H1 (cell line): Measurements from ENCODE around the gene TSPAN3. TPM values are rescaled to one million over a fixed set of nuclear protein-coding genes. Genes with fewer than 3 reads are reported as not detected.

Experiments
- CTCF ChIA-PET: fragments of 300-600 bp; sonication (Branson Sonifier 250); formaldehyde crosslinking; loops from one replicate; lab custom pipeline; 2021; ENCODE audit not compliant: partially characterized antibody; lab: Charles Lee
- POLR2A ChIA-PET: fragments of 300-600 bp; sonication (Branson Sonifier 250); formaldehyde crosslinking; loops from one replicate; lab custom pipeline; 2021; ENCODE audit warnings: inconsistent platforms; ENCODE audit not compliant: partially characterized antibody; lab: Charles Lee
- DNase-seq, 2 experiments: peaks; one replicate each; pipeline versions ENCODE4 v3.0.0 to v3.0.0-alpha.2; 2010 to 2022; ENCODE audit warnings: low spot score in 2 of 2, low read depth in 1 of 2, mixed read lengths in 1 of 2
- FAIRE-seq: peaks from 2 replicates; lab custom pipeline; 2011; peaks lifted over from hg19 to GRCh38; lab: Jason Lieb, UNC
- H2AFZ ChIP-seq: 2 replicates; pipeline ENCODE4 v1.8.1; 2012; ENCODE audit warnings: low read length, inconsistent platforms
- H2AK5ac ChIP-seq: 2 replicates; pipeline ENCODE4 v1.6.1; 2013; ENCODE audit warnings: low read depth, low read length
- H2BK120ac ChIP-seq: replicated peaks from 2 replicates; pipeline ENCODE3; 2013; ENCODE audit warnings: low read depth, low read length, inconsistent platforms
- H2BK12ac ChIP-seq: 2 replicates; pipeline ENCODE4 v1.6.1; 2013; ENCODE audit warnings: low read depth, low read length
- H2BK15ac ChIP-seq: 2 replicates; pipeline ENCODE4 v1.6.1; 2013; ENCODE audit warnings: low read length
- H2BK20ac ChIP-seq: 2 replicates; pipeline ENCODE4 v1.6.1; 2013; ENCODE audit warnings: low read length
- H2BK5ac ChIP-seq: 2 replicates; pipeline ENCODE4 v1.6.1; 2013; ENCODE audit warnings: low read depth, low read length
- H3K14ac ChIP-seq: 2 replicates; pipeline ENCODE4 v1.6.1; 2013; ENCODE audit warnings: inconsistent platforms; ENCODE audit not compliant: insufficient read length
- H3K18ac ChIP-seq: 2 replicates; pipeline ENCODE4 v1.6.1; 2013; ENCODE audit warnings: low read length; ENCODE audit errors: extremely low read depth
- H3K23ac ChIP-seq: 2 replicates; pipeline ENCODE4 v1.6.1; 2013; ENCODE audit warnings: inconsistent platforms; ENCODE audit not compliant: insufficient read length
- H3K23me2 ChIP-seq: 2 replicates; pipeline ENCODE4 v1.6.1; 2013; ENCODE audit warnings: low read depth, low read length
- H3K27ac ChIP-seq: 2 replicates; pipeline ENCODE4 v1.6.1; 2011; ENCODE audit warnings: low read depth, low read length, inconsistent platforms
- H3K27me3 ChIP-seq, 4 experiments: replicated peaks in 1 of 4; 1 replicate in 1 of 4; 2 replicates in 3 of 4; pipeline versions ENCODE4 v1.6.1 to v1.8.1; 2011 to 2013; ENCODE audit warnings: low read length in 3 of 4, mild to moderate bottlenecking in 3 of 4, inconsistent platforms in 2 of 4, mixed read lengths in 2 of 4, moderate library complexity in 1 of 4; ENCODE audit not compliant: control insufficient read depth in 3 of 4, insufficient read depth in 3 of 4; ENCODE audit errors: extremely low read depth in 1 of 4
- H3K36me3 ChIP-seq, 4 experiments: 2 replicates each; pipeline versions ENCODE4 v1.6.1 to v1.8.1; 2011 to 2013; ENCODE audit warnings: mild to moderate bottlenecking in 4 of 4, low read length in 3 of 4, moderate library complexity in 2 of 4, control low read depth in 1 of 4, inconsistent platforms in 1 of 4; ENCODE audit not compliant: insufficient read depth in 4 of 4, control insufficient read depth in 2 of 4
- H3K4ac ChIP-seq: replicated peaks from 2 replicates; pipeline ENCODE3; 2013; ENCODE audit warnings: low read length, low read depth, mixed read lengths, inconsistent platforms; ENCODE audit not compliant: insufficient read length
- H3K4me1 ChIP-seq, 4 experiments: replicated peaks in 1 of 4; 1 replicate in 1 of 4; 2 replicates in 3 of 4; pipeline versions ENCODE4 v1.6.1 to v1.8.1; 2011 to 2013; ENCODE audit warnings: low read length in 3 of 4, inconsistent platforms in 2 of 4, mixed read lengths in 1 of 4; ENCODE audit not compliant: insufficient read depth in 4 of 4, control insufficient read depth in 3 of 4
- H3K4me2 ChIP-seq, 2 experiments: 2 replicates each; pipeline versions ENCODE4 v1.6.1 to v1.8.1; 2011 to 2013; ENCODE audit warnings: low read depth in 2 of 2, low read length in 2 of 2, control low read depth in 1 of 2, inconsistent platforms in 1 of 2, mild to moderate bottlenecking in 1 of 2; ENCODE audit not compliant: insufficient read depth in 1 of 2
- H3K4me3 ChIP-seq, 4 experiments: fragments of 200-600, 300-600 bp in 1 of 4; sonication (generic), shearing (Covaris generic), sonication (Bioruptor Twin) in 1 of 4; 2 replicates each; pipeline versions ENCODE4 v1.5.1 to v1.8.1; 2011 to 2016; ENCODE audit warnings: low read length in 4 of 4, low read depth in 3 of 4, control low read depth in 2 of 4, inconsistent platforms in 2 of 4, mild to moderate bottlenecking in 2 of 4, mixed read lengths in 1 of 4, moderate library complexity in 1 of 4; ENCODE audit not compliant: insufficient read depth in 2 of 4; ENCODE audit errors: extremely low read depth in 1 of 4
- H3K56ac ChIP-seq: replicated peaks from 2 replicates; pipeline ENCODE3; 2013; ENCODE audit warnings: low read depth, mild to moderate bottlenecking, mixed read lengths, low read length, inconsistent platforms; ENCODE audit not compliant: insufficient read length
- H3K79me1 ChIP-seq: 2 replicates; pipeline ENCODE4 v1.6.1; 2013; ENCODE audit warnings: low read depth, low read length, control low read depth
- H3K79me2 ChIP-seq, 2 experiments: 2 replicates each; pipeline versions ENCODE4 v1.6.1 to v1.8.1; 2012 to 2013; ENCODE audit warnings: low read length in 2 of 2, mild to moderate bottlenecking in 2 of 2, inconsistent platforms in 1 of 2; ENCODE audit not compliant: insufficient read depth in 2 of 2, control insufficient read depth in 1 of 2
- H3K9ac ChIP-seq, 4 experiments: replicated peaks in 1 of 4; 1 replicate in 1 of 4; 2 replicates in 3 of 4; pipeline versions ENCODE4 v1.6.1 to v1.8.1; 2011 to 2013; ENCODE audit warnings: low read depth in 3 of 4, low read length in 3 of 4, control low read depth in 2 of 4, mild to moderate bottlenecking in 2 of 4, moderate library complexity in 2 of 4, inconsistent platforms in 1 of 4; ENCODE audit errors: extremely low read depth in 1 of 4
- H3K9me3 ChIP-seq, 2 experiments: 2 replicates each; pipeline versions ENCODE4 v1.6.1 to v1.8.1; 2012 to 2013; ENCODE audit warnings: mild to moderate bottlenecking in 2 of 2, moderate library complexity in 2 of 2, control low read depth in 1 of 2, inconsistent platforms in 1 of 2, low read depth in 1 of 2, low read length in 1 of 2, mixed read lengths in 1 of 2; ENCODE audit not compliant: insufficient read depth in 2 of 2
- H4K20me1 ChIP-seq, 2 experiments: replicated peaks in 1 of 2; 2 replicates each; pipeline versions ENCODE3 to v1.8.1; 2011 to 2013; ENCODE audit warnings: inconsistent platforms in 2 of 2, low read length in 2 of 2, mild to moderate bottlenecking in 1 of 2; ENCODE audit not compliant: insufficient read depth in 2 of 2, control insufficient read depth in 1 of 2
- H4K5ac ChIP-seq: 2 replicates; pipeline ENCODE4 v1.6.1; 2013; ENCODE audit warnings: low read length, low read depth, mixed read lengths, inconsistent platforms; ENCODE audit not compliant: insufficient read length
- H4K8ac ChIP-seq: 2 replicates; pipeline ENCODE4 v1.8.0; 2013; ENCODE audit warnings: mild to moderate bottlenecking, moderate library complexity, low read length, inconsistent platforms; ENCODE audit not compliant: insufficient read depth; ENCODE audit errors: extremely low read depth
- H4K91ac ChIP-seq: replicated peaks from 2 replicates; pipeline ENCODE3; 2013; ENCODE audit warnings: low read length, mixed read lengths, inconsistent platforms; ENCODE audit not compliant: insufficient read length
- CHD1 ChIP-seq: IDR thresholded peaks from 2 replicates; pipeline ENCODE4 v1.6.1; 2012; ENCODE audit warnings: low read depth, low read length, improper control_type of control experiment
- EGR1 ChIP-seq: IDR thresholded peaks from 2 replicates; pipeline ENCODE4 v1.6.1; 2011; ENCODE audit warnings: low read depth, low read length, borderline replicate concordance
- GABPA ChIP-seq: IDR thresholded peaks from 2 replicates; pipeline ENCODE4 v1.6.1; 2011; ENCODE audit warnings: mild to moderate bottlenecking, low read length, moderate library complexity, borderline replicate concordance; ENCODE audit not compliant: insufficient read depth
- NANOG ChIP-seq: IDR thresholded peaks from 2 replicates; pipeline ENCODE4 v1.6.1; 2011; ENCODE audit warnings: low read length, low read depth, mild to moderate bottlenecking, inconsistent platforms; ENCODE audit not compliant: insufficient read depth, poor library complexity, severe bottlenecking
- NRF1 ChIP-seq: IDR thresholded peaks from 2 replicates; pipeline ENCODE4 v1.6.1; 2011; ENCODE audit warnings: mild to moderate bottlenecking, low read depth, low read length, improper control_type of control experiment
- PHF8 ChIP-seq: fragments of 200-600 bp; sonication (generic); conservative IDR thresholded peaks from 2 replicates; pipeline ENCODE4 v1.7.1; 2012; ENCODE audit warnings: low read depth, mild to moderate bottlenecking, inconsistent platforms, low read length, moderate library complexity
- SUZ12 ChIP-seq: fragments of 200-600 bp; sonication (generic); IDR thresholded peaks from 2 replicates; pipeline ENCODE4 v1.6.1; 2012; ENCODE audit warnings: mild to moderate bottlenecking, inconsistent platforms, low read length, moderate library complexity, mixed read lengths
- TAF1 ChIP-seq: IDR thresholded peaks from 2 replicates; pipeline ENCODE4 v1.6.1; 2011; ENCODE audit warnings: mild to moderate bottlenecking, low read depth, low read length
- WGBS, 2 experiments: shearing (Covaris generic) in 1 of 2; methylation state at CpG; one replicate each; pipeline versions ENCODE4 v1.1.6 to v1.1.7; 2013 to 2015; ENCODE audit warnings: low lambda C conversion rate in 2 of 2, mixed read lengths in 2 of 2, inconsistent platforms in 1 of 2, low coverage in 1 of 2, missing lambda C conversion rate in 1 of 2; ENCODE audit not compliant: insufficient replicate concordance in 2 of 2, insufficient coverage in 1 of 2, insufficient read length in 1 of 2; ENCODE audit errors: extremely low coverage in 1 of 2, missing lambda C conversion rate in 1 of 2; 5-methylcytosine and 5-hydroxymethylcytosine counted together
- polyA plus RNA-seq, 7 experiments: library from polyadenylated mRNA; depleted of rRNA in 3 of 7; stranded (reverse) in 5 of 7; unstranded in 2 of 7; fragments of >200 nt in 5 of 7; fragments of 200-250 nt in 2 of 7; gene quantifications; 1 replicate in 5 of 7; 2 replicates in 1 of 7; 4 replicates in 1 of 7; pipeline versions ENCODE4 v1.2.1 to v1.2.3, GENCODE V29; 2011 to 2013; ENCODE audit warnings: missing spikeins in 2 of 7, mixed read lengths in 2 of 7
- total RNA-seq: library from RNA; stranded (reverse); fragmentation: NEBNext Ultra II Directional; extraction: Animal tissue kit (Norgen Biotek cat#: 25700); gene quantifications from 2 replicates; pipeline ENCODE4 v1.2.1, GENCODE V29; 2021
- TF ChIP-seq, protein P1 (sequence below), 3 experiments: IDR thresholded peaks; 1 replicate in 2 of 3; 2 replicates in 1 of 3; pipeline versions ENCODE4 v1.5.1 to v1.6.1; 2011; ENCODE audit warnings: low read length in 3 of 3, mild to moderate bottlenecking in 3 of 3, inconsistent platforms in 2 of 3, low read depth in 1 of 3, moderate library complexity in 1 of 3; ENCODE audit not compliant: insufficient read depth in 1 of 3; ENCODE audit errors: control extremely low read depth in 1 of 3
- TF ChIP-seq, protein P2 (sequence below): IDR thresholded peaks from 2 replicates; pipeline ENCODE4 v1.6.1; 2012; ENCODE audit warnings: low read length, inconsistent platforms

The TSPAN3 gene
- total and polyA plus RNA-seq, 2 of the 8 experiments (the other 6 are each of a cell fraction or from before 2014, with no cell fraction given) = 107 to 238 TPM

DNA sequence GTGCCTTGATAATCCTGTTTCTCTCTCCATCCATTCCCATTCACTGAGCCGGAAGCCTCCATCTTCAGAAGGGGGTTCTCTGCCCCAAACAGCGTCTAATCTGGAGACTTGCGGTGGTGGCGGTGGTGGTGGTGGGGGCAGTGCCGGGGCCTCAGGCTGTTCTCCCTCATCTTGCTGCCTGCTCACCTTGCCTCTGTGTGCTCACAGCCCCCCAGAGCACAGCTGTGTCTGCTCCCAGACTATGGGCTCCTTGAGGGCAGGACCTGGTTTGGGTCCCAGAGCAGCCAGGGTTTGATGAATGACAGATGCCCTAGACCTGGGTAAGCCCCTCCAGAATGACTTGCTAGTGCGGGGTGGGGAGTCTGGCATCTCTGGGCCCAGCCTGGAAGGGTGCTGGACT lies 76.4 kb downstream of the TSPAN3 start:
- DNase-seq = no peak
- TF ChIP-seq SUZ12 (no peak), EGR1 (no peak), GABPA (no peak), NRF1 (no peak), CHD1 (no peak), NANOG (no peak), PHF8 (no peak), TAF1 (no peak)
- TF ChIP-seq, protein P1, sequence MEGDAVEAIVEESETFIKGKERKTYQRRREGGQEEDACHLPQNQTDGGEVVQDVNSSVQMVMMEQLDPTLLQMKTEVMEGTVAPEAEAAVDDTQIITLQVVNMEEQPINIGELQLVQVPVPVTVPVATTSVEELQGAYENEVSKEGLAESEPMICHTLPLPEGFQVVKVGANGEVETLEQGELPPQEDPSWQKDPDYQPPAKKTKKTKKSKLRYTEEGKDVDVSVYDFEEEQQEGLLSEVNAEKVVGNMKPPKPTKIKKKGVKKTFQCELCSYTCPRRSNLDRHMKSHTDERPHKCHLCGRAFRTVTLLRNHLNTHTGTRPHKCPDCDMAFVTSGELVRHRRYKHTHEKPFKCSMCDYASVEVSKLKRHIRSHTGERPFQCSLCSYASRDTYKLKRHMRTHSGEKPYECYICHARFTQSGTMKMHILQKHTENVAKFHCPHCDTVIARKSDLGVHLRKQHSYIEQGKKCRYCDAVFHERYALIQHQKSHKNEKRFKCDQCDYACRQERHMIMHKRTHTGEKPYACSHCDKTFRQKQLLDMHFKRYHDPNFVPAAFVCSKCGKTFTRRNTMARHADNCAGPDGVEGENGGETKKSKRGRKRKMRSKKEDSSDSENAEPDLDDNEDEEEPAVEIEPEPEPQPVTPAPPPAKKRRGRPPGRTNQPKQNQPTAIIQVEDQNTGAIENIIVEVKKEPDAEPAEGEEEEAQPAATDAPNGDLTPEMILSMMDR (IDR thresholded peaks at IDR 0.05; ENCODE audit: control extremely low read depth in 1 of 3, insufficient read depth in 1 of 3, low read depth in 1 of 3, low read length in 3 of 3) = no peak
- TF ChIP-seq, protein P2, sequence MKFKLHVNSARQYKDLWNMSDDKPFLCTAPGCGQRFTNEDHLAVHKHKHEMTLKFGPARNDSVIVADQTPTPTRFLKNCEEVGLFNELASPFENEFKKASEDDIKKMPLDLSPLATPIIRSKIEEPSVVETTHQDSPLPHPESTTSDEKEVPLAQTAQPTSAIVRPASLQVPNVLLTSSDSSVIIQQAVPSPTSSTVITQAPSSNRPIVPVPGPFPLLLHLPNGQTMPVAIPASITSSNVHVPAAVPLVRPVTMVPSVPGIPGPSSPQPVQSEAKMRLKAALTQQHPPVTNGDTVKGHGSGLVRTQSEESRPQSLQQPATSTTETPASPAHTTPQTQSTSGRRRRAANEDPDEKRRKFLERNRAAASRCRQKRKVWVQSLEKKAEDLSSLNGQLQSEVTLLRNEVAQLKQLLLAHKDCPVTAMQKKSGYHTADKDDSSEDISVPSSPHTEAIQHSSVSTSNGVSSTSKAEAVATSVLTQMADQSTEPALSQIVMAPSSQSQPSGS = no peak

More for the DNA sequence above, 76.4 kb downstream of the TSPAN3 start:
- H3K4me2 ChIP-seq = no peak overlapping the region
- H3K4me1 ChIP-seq = no peaks in the 10 kb centered on the region; a peak in 1 of 7 replicates
- no peak overlapping the region for H3K27ac ChIP-seq
- no peak overlapping the region for H3K4ac ChIP-seq
- H3K14ac ChIP-seq = no peak overlapping the region
- no peaks in the 10 kb centered on the region for H3K36me3 ChIP-seq
- H3K23ac ChIP-seq = no peak overlapping the region
- H3K27me3 ChIP-seq = no peaks in the 10 kb centered on the region; a peak in 1 of 7 replicates
- no peak for FAIRE-seq
- H2BK12ac ChIP-seq = no peak overlapping the region
- H3K4me3 ChIP-seq = no peak overlapping the region
- no peak overlapping the region for H3K56ac ChIP-seq
- H2AFZ ChIP-seq = no peak overlapping the region
- no peak overlapping the region for H4K91ac ChIP-seq
- no peak overlapping the region for H4K5ac ChIP-seq
- H3K23me2 ChIP-seq = no peaks in the 10 kb centered on the region
- H2BK5ac ChIP-seq = no peak overlapping the region
- H2AK5ac ChIP-seq = no peak overlapping the region
- H4K20me1 ChIP-seq = no peaks in the 10 kb centered on the region
- no peak overlapping the region for H2BK20ac ChIP-seq
- 78% methylated on average over 6 of the region's 6 CpGs; no CpG with 5 or more reads in 1 of the 2 experiments for WGBS, 2 experiments
- H3K9ac ChIP-seq = no peak overlapping the region
- H3K9me3 ChIP-seq = no peaks in the 10 kb centered on the region
- no peak overlapping the region for H3K18ac ChIP-seq
- no peaks in the 10 kb centered on the region for H3K79me2 ChIP-seq
- no peak overlapping the region for H2BK15ac ChIP-seq
- ChIA-PET POLR2A (no interaction called here), CTCF (interaction anchor here (1.1 to 6.2 kb wide), 4 partner anchors 20 to 41 kb away, joined by 3 to 43 read pairs (median 13); no protein-coding TSS in a partner anchor)
- peak overlapping the region; percentile 15; the same call in 1 of the 2 replicates for H4K8ac ChIP-seq
- no peak overlapping the region for H2BK120ac ChIP-seq
- H3K79me1 ChIP-seq = no peaks in the 10 kb centered on the region
